ACHN (cell line): ENCODE results near the gene PRAMEF17.
"Not testable (repeated sequence)": the region's sequence is repeated elsewhere in the genome, so short reads cannot be mapped to it uniquely, and the experiment has no call there.

Source experiments
- DNase-seq: peaks from one replicate; pipeline ENCODE4 v3.0.0-alpha.2; 2015
- in situ Hi-C: cut with HindIII; loops from 2 replicates; pipeline ENCODE4 v1.10.0; 2017; ENCODE audit warnings: low sequenced_read_pairs, low pct_ligation_motif_present, low pct_unique_long_range_greater_than_20kb

Gene PRAMEF17

DNA sequence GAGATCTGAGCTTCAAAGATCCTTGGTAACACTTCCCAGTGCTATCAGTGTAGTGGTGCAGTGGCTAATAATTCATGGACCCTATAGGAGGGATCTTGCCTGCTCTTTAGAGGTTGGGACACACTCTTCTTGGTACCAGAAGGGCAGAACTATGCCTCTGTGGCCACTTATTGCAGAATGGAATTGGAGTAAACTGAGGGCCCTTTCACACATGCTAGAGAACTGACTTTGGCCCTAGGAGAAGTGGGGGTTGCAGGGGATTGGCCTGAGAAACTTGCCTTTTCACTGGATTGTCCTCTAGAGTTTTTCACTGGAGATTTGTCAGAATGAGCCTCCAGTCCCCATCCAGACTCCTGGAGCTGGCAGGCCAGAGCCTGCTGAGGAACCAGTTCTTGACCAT is at the start of gene PRAMEF17:
Gene PRAMEF17 (plus strand): TSS at position 301 of the 400 bp plus-strand sequence. CDS start 26 bp downstream, at position 327.
- in situ Hi-C loops, DNase-seq: not testable (repeated sequence)

- in situ Hi-C loops, DNase-seq: not testable (repeated sequence)
These were observed 46.9 kb upstream of the PRAMEF17 start for GRCh38 chr1:13342496-13342895.

DNA sequence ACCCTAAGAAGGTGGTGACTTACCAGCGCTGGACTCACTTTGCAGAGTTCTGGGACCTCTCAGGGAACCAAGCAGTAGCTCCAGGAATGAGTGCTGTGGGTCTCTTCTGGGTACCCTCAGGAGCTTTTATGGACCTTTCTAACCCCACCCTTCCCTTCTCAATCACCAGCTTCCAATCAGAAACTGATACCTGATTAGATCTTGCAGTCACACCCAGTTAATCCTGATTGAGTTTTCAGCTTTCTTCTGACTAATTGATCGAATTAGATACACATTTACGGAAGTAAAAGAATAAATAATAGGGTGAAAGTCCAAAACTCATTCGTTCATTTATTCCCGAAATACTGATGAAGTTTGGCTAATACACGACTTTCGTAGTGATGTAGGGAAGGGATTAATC is 42.4 kb upstream of the PRAMEF17 start, which contains the start of gene PRAMEF14:
Gene PRAMEF14 (minus strand): TSS at position 101 of the 400 bp plus-strand sequence. CDS start 1,820 bp downstream, outside the sequence.
- in situ Hi-C loops, DNase-seq: not testable (repeated sequence)

- DNase-seq, in situ Hi-C loops: not testable (repeated sequence)
These were observed 36.0 kb upstream of the PRAMEF17 start for GRCh38 chr1:13353476-13353875.

DNA sequence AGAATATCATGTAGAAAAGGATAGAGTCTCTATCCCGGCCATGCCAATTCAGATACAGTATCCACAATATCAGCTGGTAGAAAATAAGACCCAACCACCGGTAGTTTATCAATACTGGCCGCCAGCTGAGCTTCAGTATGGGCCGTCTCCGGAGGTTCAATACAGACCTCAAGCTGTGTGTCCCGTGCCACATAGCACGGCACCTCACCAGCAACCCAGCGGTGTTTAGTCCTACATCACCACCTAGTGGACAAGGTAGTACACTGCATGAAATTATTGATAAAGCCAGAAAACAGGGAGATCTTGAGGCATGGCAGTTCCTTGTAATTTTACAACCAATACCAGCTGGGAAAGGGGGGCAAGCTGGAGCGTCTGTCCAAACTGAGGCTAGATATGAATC is 35.0 kb upstream of the PRAMEF17 start:
- DNase-seq, in situ Hi-C loops: not testable (repeated sequence)

- DNase-seq: peak; percentile 55
- in situ Hi-C loops: not testable (repeated sequence)
These were observed 32.7 kb upstream of the PRAMEF17 start for GRCh38 chr1:13356774-13357173.

DNA sequence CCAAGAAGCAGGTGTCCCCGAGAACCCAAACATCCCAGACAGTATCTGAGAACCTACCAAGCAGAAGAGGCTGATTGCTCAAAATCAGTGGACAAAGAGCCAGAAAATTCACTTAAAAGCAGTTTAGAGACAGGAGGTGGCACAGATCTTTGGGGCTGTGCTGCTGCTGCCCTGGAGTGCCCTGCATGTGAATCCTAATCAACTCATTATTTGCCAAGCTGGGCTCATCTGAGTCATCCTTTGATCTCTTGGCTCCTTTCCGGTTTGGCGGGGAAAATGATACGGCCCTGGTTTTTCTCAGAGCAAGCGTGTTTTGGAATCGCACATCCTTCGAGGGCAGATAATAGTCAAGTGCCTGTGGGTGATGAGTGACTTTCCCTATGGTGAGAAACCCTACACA is 27.1 kb upstream of the PRAMEF17 start:
- in situ Hi-C loops, DNase-seq: not testable (repeated sequence)

GRCh38 chr1:13364928-13365327 is 24.5 kb upstream of the PRAMEF17 start:
- in situ Hi-C loops, DNase-seq: not testable (repeated sequence)

GRCh38 chr1:13366536-13366935 is 22.9 kb upstream of the PRAMEF17 start:
- DNase-seq, in situ Hi-C loops: not testable (repeated sequence)

GRCh38 chr1:13368544-13368943 is 20.9 kb upstream of the PRAMEF17 start:
- peak; percentile 1 for DNase-seq
- in situ Hi-C loops: not testable (repeated sequence)

DNA sequence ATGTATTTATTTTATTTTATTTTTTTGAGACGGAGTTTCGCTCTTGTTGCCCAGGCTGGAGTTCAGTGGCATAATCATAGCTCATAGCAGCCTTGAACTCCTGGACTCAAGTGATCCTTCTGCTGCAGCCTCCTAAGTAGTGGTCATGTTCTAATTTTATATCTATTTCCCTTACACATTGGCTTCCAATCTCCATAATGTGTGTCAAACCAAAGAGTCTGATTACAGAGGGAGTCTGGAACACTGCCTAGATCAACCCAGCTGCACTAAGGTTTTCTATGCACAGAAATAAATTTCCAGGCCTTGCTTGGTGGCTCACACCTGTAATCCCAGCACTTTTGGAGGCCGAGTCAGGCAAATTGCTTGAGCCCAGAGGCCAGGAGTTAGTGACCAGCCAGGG is 10.4 kb upstream of the PRAMEF17 start:
- DNase-seq, in situ Hi-C loops: not testable (repeated sequence)

DNA sequence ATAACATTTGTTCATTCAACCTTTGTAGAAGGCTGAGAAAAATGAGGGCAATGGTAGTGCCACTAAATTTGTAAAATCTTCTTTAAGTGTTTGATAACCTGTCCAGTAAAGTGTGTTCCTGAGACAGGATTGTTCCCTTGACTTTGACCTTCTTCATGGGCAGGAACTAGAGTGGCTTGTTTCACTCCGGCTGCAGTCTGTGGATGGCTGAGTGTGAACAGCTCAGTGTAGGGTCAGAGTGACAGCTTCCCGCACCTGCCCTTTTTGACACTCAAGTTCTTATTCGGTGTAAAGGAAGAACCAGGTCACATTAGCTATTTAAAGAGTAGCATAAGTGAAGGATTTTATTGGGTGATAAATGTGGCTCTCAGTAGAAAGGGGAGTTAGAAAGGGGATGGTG is 9.1 kb upstream of the PRAMEF17 start:
- in situ Hi-C loops, DNase-seq: not testable (repeated sequence)

DNA sequence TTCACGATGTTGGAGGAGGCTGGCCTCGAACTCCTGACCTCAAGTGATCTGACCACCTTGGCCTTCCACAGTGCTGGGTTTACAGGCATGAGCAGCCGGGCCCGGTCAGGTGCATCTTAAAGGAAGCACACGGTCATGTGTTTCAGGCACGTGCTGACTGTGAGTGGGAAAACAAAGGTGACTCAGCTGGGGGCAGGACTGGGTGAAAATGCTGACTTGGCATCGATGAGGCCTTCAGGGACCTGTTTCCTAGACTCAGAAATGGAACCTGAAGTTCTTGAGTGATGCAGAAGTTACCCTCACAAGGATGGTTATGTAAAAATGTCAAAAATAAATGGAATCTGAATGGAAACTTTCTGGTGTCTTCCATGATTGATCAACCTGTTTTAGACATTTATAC is 3.6 kb downstream of the PRAMEF17 start:
- in situ Hi-C loops, DNase-seq: not testable (repeated sequence)

GRCh38 chr1:13394761-13395160 is 5.3 kb downstream of the PRAMEF17 start:
- in situ Hi-C loops, DNase-seq: not testable (repeated sequence)

GRCh38 chr1:13395311-13395710 is 5.9 kb downstream of the PRAMEF17 start:
- in situ Hi-C loops, DNase-seq: not testable (repeated sequence)

DNA sequence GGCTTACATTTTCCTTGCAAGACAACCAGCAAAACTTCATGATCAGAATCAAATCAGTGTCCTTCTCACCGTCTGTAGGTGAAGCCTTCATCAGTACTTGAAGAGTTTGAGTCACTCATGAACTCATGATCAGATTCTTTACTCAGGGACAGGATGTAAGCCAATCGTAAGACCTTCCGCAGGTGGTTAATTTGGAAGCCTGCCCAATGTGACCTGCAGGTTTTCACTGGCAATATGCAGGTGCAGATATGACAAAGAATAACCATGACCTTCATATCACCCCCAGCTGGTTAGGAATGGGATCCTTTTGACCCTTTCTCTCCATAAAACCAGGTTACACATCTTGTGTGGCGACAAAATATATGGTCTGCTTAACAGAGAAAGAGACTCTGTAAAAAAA is 18.4 kb downstream of the PRAMEF17 start:
- no peak for DNase-seq
- in situ Hi-C loops: no loop called here

- in situ Hi-C loops, DNase-seq: not testable (repeated sequence)
These were observed 20.7 kb downstream of the PRAMEF17 start, which contains the start of gene PRAMEF20 for GRCh38 chr1:13410150-13410549. PRAMEF20 (plus strand) TSS chr1:13410450; CDS start chr1:13416355, 5,905 bp downstream.

DNA sequence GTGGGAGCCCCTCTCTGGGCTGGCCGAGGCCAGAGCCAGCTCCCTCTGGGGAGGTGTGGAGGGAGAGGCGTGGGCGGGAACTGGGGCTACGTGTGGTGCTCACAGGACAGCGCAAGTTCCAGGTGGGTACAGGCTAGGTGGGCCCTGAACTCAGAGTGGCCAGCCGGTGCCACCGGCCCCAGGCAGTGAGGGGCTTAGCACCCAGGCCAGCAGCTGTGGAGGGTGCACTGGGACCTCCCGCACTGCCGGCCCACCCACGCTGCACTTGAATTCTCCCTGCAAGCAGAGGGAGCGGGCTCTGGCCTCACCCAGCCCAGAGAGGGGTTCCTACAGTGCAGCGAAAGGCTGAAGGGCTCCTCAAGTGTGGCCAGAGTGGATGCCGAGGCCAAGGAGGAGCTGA is 41.1 kb downstream of the PRAMEF17 start:
- DNase-seq: no peak
- in situ Hi-C loops: no loop called here

- in situ Hi-C loops: no loop called here
These were observed 42.8 kb downstream of the PRAMEF17 start for GRCh38 chr1:13432251-13432650.

GRCh38 chr1:13433694-13434358 is 44.4 kb downstream of the PRAMEF17 start:
- DNase-seq, in situ Hi-C loops: not testable (repeated sequence)

More at GRCh38 chr1:13432251-13432650, 42.8 kb downstream of the PRAMEF17 start:
- DNase-seq: no peak
